Measurements from ENCODE around the gene USP46.

The USP46 gene

DNA sequence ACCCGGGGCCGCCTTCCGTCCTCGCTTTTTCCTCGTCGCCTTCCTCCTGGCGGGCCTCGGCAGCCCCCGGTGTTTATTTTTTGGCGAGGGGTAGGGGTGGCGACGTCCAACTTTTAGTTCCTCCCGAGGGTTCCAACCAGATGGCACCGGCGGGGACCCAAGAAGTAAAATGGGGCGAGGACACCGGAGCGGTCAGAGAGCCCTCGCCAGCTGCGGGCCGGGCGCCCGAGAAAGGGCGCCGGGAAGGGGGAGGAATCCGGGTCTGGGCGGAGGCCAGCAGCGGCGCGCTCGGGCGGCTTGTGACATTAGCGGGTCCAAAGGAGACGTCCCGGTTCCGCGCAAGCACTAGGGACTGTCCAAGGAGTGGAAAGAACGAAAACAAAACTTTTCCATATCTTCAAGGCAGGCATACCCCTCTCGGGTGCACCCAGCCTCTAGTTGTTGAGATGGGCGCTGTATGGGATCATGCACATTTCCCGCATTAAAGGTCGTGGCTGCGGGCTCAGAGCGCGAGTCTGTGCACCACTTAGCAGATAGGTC, 691 bp upstream of the USP46 start:
- peak overlapping the region; percentile 81 for H3K4me3 ChIP-seq (ENCODE audit: low read depth, low read length)
- no peak for TF ChIP-seq CTCF (IDR thresholded peaks at IDR 0.05; ENCODE audit: insufficient read depth, low read depth, low read length, missing control alignments)
- DNase-seq (ENCODE audit: low read depth) = peak; percentile 36

DNA sequence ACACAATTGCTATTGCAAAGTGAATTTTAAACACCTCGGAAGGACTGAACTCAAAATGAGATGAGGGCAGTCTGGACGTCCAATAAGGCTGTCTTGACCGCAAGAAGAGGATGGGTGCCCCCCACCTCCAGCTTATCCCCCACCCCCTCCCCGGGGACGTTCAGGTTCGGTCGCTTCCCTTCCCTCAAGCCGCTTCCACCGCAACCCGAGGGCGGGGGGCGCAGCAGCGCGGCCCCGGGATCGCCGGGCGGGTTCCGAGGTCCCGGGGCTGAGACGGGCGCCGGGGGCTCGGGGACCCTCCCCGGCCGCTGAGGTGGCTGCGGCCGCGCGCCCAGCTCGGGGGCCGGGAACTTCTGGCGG, 480 bp downstream of the USP46 start:
- no peak for TF ChIP-seq CTCF (IDR thresholded peaks at IDR 0.05; ENCODE audit: insufficient read depth, low read depth, low read length, missing control alignments)
- peak; percentile 30 for DNase-seq (ENCODE audit: low read depth)
- peak overlapping the region; percentile 80 for H3K4me3 ChIP-seq (ENCODE audit: low read depth, low read length)

DNA sequence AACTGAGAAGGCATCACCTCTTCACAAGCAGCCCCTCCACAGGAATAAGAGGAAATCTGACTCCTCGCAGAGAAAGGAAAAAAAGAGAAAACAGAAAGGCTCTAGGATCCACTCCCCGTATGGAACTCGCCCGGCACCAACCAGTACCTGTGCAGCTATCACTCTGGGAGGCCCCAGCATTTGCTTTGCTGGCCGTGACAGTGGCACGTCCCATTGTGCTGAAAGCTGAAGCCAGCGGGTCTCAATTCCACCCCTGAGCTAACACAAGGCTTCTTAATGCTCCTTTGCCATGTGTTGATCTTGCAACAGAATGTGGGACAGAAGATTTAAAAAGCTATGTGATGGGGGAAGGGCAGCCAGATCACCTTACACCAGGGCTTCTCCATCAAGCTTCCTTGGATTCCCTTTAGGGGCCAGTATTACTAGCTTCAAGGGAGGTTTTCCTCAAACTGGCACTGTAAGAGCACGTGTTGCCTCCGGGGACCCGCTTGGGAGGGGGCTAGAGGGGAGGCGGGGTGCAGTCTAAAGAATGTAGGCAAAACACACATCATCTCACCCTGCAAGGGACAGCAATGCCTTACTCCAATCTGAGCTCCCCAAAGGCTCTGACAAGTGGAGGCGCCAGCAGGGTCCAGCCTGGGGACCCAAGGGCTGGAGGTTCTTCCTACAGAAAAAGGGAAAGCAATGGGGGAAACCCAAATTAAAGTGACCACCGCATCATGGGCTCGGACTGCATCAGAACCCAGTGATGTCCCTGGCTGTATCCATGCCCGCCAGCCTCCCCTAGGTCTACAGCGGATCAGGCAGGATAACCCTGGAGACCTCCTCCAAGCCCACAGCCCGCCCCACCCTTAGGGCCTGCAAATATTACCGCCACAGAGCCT, 1.2 kb downstream of the USP46 start:
- DNase-seq (ENCODE audit: low read depth) = no peak
- H3K4me3 ChIP-seq (ENCODE audit: low read depth, low read length) = peak overlapping the region; percentile 80
- TF ChIP-seq CTCF (IDR thresholded peaks at IDR 0.05; ENCODE audit: insufficient read depth, low read depth, low read length, missing control alignments) = no peak

DNA sequence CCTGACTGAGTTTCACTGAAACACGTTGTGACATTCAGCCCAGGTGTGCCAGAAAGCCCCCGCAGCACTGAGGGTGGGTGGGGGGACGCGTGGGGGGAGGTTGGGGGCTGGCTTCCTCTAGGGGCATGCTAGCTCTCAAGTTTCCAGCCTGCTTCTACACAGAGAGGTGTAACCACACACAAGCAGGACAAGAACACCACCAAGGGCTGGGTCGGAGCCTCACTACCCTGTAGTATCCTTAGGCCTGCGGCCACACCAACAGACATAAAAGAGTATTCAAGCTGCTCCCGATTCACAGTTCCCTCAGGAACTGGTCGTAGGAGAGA, 1.8 kb downstream of the USP46 start:
- DNase-seq (ENCODE audit: low read depth) = no peak
- no peak for TF ChIP-seq CTCF (IDR thresholded peaks at IDR 0.05; ENCODE audit: insufficient read depth, low read depth, low read length, missing control alignments)

GRCh38 chr4:52655506-52655905, 3.6 kb downstream of the USP46 start:
- H3K4me3 ChIP-seq (ENCODE audit: low read depth, low read length) = no peak overlapping the region

More for the DNA sequence above, 1.8 kb downstream of the USP46 start:
- H3K4me3 ChIP-seq (ENCODE audit: low read depth, low read length) = no peak overlapping the region

DNA sequence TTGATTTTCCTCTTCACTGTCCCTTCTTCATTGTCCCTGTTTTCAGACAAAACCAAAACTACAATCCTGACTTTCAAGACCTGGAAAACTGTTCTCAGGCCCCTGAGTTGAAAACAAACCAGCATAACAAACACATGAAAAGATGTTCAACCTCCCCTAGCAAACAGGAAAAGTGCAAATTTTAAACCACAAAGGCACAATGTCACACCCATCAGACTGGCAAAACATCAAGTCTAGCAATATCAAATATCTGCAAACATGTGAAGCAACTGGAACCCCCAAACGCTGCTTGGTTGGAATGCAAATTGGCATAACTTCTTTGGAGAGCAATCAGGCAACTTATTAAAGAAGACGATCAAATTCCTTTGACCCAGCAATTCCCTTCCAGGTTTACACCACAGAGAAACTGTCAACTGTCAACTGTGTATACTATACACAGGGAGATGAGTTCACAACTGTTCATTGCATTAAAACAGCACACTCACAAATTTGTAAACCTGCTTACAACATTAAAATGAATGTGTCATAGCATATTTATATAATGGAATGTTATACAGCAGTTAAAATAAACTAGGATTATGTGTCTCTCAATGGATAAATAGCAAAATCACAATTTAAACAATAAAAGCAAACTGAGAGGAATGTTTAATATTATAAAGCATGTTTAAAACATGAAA, 7.0 kb downstream of the USP46 start:
- no peak for DNase-seq (ENCODE audit: low read depth)
- H3K4me3 ChIP-seq (ENCODE audit: low read depth, low read length) = no peak overlapping the region
- no peak for TF ChIP-seq CTCF (IDR thresholded peaks at IDR 0.05; ENCODE audit: insufficient read depth, low read depth, low read length, missing control alignments)

More at GRCh38 chr4:52655506-52655905, 3.6 kb downstream of the USP46 start:
- DNase-seq (ENCODE audit: low read depth) = no peak
- TF ChIP-seq CTCF (IDR thresholded peaks at IDR 0.05; ENCODE audit: insufficient read depth, low read depth, low read length, missing control alignments) = no peak

All from GM12865 (cell line).